HepG2 (cell line): ENCODE data around the gene IRAK2. TPM values are rescaled to one million over a fixed set of nuclear protein-coding genes. Genes with fewer than 3 reads are reported as not detected.

ENCODE experiments used
- ATAC-seq: fragments of 200-7000 bp; cut with Tn5 transposase; 3 replicates; pipeline ENCODE4 v1.9.1; 2020; ENCODE audit warnings: mild to moderate bottlenecking, moderate library complexity
- BruUV-seq: library from RNA; stranded (reverse); fragments of 400-500 nt; replicated peaks from 2 replicates; lab custom pipeline; 2021; lab: Mats Ljungman, UMichigan
- CTCF ChIA-PET: fragments of 300-600 bp; formaldehyde crosslinking; extraction: SDS; loops from one replicate; lab custom pipeline; 2021; ENCODE audit warnings: low total read pairs, inconsistent platforms, low intra/inter-chr PET ratio; lab: Yijun Ruan, JAX
- POLR2A ChIA-PET: fragments of 350-600 bp; sonication (Branson Sonifier 250); formaldehyde crosslinking; loops from one replicate; lab custom pipeline; 2020; ENCODE audit warnings: antibody characterized with exemption, inconsistent platforms; lab: Yijun Ruan, JAX
- DNase-seq: peaks from one replicate; pipeline ENCODE4 v3.0.0-alpha.2; 2015; ENCODE audit warnings: low spot score
- FAIRE-seq: peaks from 3 replicates; lab custom pipeline; 2011; peaks lifted over from hg19 to GRCh38; lab: Jason Lieb, UNC
- H2AFZ ChIP-seq: one replicate; pipeline ENCODE4 v1.6.1; 2011; ENCODE audit warnings: low read length, inconsistent platforms
- H3K27ac ChIP-seq: fragments of 300-600 bp; 3 replicates; pipeline ENCODE4 v1.8.0; 2011; ENCODE audit warnings: mixed run types, mild to moderate bottlenecking, mixed read lengths, low read length, inconsistent platforms; ENCODE audit not compliant: insufficient read depth; ENCODE audit errors: extremely low read length
- H3K27me3 ChIP-seq, 2 experiments: fragments of 200-600 bp in 1 of 2; 2 replicates in 1 of 2; 3 replicates in 1 of 2; pipeline versions ENCODE4 v1.6.0 to v1.8.0; 2011; ENCODE audit warnings: low read length in 2 of 2, mild to moderate bottlenecking in 2 of 2, moderate library complexity in 2 of 2, inconsistent platforms in 1 of 2; ENCODE audit not compliant: insufficient read depth in 2 of 2, control insufficient read depth in 1 of 2
- H3K36me3 ChIP-seq, 2 experiments: fragments of 200-600 bp in 1 of 2; replicated peaks in 1 of 2; 2 replicates in 1 of 2; 3 replicates in 1 of 2; pipeline versions ENCODE4 v1.5.1 to v1.8.0; 2011; ENCODE audit warnings: low read length in 2 of 2, inconsistent platforms in 1 of 2; ENCODE audit not compliant: insufficient read depth in 2 of 2, control insufficient read depth in 1 of 2
- H3K4me1 ChIP-seq: 2 replicates; pipeline ENCODE4 v1.5.1; 2012; ENCODE audit warnings: low read length, inconsistent platforms; ENCODE audit not compliant: insufficient read depth
- H3K4me2 ChIP-seq: 2 replicates; pipeline ENCODE4 v1.6.0; 2011; ENCODE audit warnings: low read depth, low read length, inconsistent platforms
- H3K4me3 ChIP-seq, 3 experiments: fragments of 200-600 bp in 1 of 3; sonication (generic), shearing (Covaris generic) in 1 of 3; replicated peaks in 1 of 3; 2 replicates each; pipeline ENCODE4 v1.5.1; 2011 to 2016; ENCODE audit warnings: low read length in 3 of 3, inconsistent platforms in 2 of 3, low read depth in 2 of 3, mild to moderate bottlenecking in 2 of 3, control low read depth in 1 of 3, mixed read lengths in 1 of 3; ENCODE audit not compliant: insufficient read depth in 1 of 3
- H3K79me2 ChIP-seq: one replicate; pipeline ENCODE4 v1.6.1; 2011; ENCODE audit warnings: low read length, inconsistent platforms; ENCODE audit not compliant: insufficient read depth
- H3K9ac ChIP-seq: 2 replicates; pipeline ENCODE4 v1.6.0; 2011; ENCODE audit warnings: mild to moderate bottlenecking, low read depth, low read length, inconsistent platforms; ENCODE audit not compliant: insufficient read depth
- H3K9me3 ChIP-seq: 2 replicates; pipeline ENCODE4 v1.5.1; 2012; ENCODE audit warnings: mild to moderate bottlenecking, low read length
- H4K20me1 ChIP-seq: 2 replicates; pipeline ENCODE4 v1.6.0; 2011; ENCODE audit warnings: inconsistent platforms, mild to moderate bottlenecking, low read length, moderate library complexity; ENCODE audit not compliant: insufficient read depth
- HMGXB3 ChIP-seq: sonication (generic); formaldehyde crosslinking; IDR thresholded peaks from 2 replicates; pipeline ENCODE4 v1.4.0; 2020; ENCODE audit warnings: missing genetic modification reagents, borderline replicate concordance
- RFX1 ChIP-seq: fragments of 450-650 bp; IDR thresholded peaks from 2 replicates; pipeline ENCODE4 v1.6.1; 2017
- SMC3 ChIP-seq: IDR thresholded peaks from 2 replicates; pipeline ENCODE4 v1.6.1; 2011; ENCODE audit warnings: low read length, improper control_type of control experiment
- SUZ12 ChIP-seq: fragments of 150-350 bp; IDR thresholded peaks from 2 replicates; pipeline ENCODE4 v1.6.1; 2014; ENCODE audit warnings: low read depth, low read length
- TMF1 ChIP-seq: sonication (generic); formaldehyde crosslinking; IDR thresholded peaks from 2 replicates; pipeline ENCODE4 v1.8.1; 2022; ENCODE audit warnings: low read depth, missing genetic modification reagents
- ZNF234 ChIP-seq: sonication (generic); formaldehyde crosslinking; conservative IDR thresholded peaks from 2 replicates; pipeline ENCODE4 v1.5.1; 2020; ENCODE audit warnings: mild to moderate bottlenecking, missing genetic modification reagents
- ZNF33B ChIP-seq: sonication (generic); formaldehyde crosslinking; IDR thresholded peaks from 2 replicates; pipeline ENCODE4 v1.5.1; 2020; ENCODE audit warnings: mild to moderate bottlenecking, missing genetic modification reagents
- ZNF616 ChIP-seq: sonication (generic); formaldehyde crosslinking; IDR thresholded peaks from 2 replicates; pipeline ENCODE4 v1.5.0; 2020; ENCODE audit warnings: low read depth, mild to moderate bottlenecking, missing genetic modification reagents
- ZNF7 ChIP-seq: IDR thresholded peaks from 2 replicates; pipeline ENCODE4 v1.6.1; 2016; ENCODE audit warnings: missing biosample characterization, missing genetic modification reagents
- ZNF883 ChIP-seq: sonication (generic); formaldehyde crosslinking; IDR thresholded peaks from 2 replicates; pipeline ENCODE4 v1.5.1; 2020; ENCODE audit warnings: mild to moderate bottlenecking, missing genetic modification reagents; ENCODE audit errors: not compliant biosample characterization
- WGBS: methylation state at CpG from one replicate; pipeline ENCODE4 v1.1.6; 2017; ENCODE audit warnings: low lambda C conversion rate; 5-methylcytosine and 5-hydroxymethylcytosine counted together
- in situ Hi-C: cut with HindIII; loops from 2 replicates; pipeline ENCODE4 v1.10.0; 2017; ENCODE audit warnings: low pct_unique_long_range_greater_than_20kb; ENCODE audit not compliant: extremely low pct_ligation_motif_present
- intact Hi-C: fragments of 100-400 bp; cut with micrococcal nuclease; formaldehyde crosslinking; loops from one replicate; pipeline ENCODE4 v1.10.0; 2022; ENCODE audit not compliant: unreplicated experiment
- polyA plus RNA-seq, 8 experiments: library from polyadenylated mRNA; depleted of rRNA in 3 of 8; stranded (reverse) in 7 of 8; unstranded in 1 of 8; fragments of >200 nt; fragmentation: Illumina TruSeq in 4 of 8; extraction: Trizol in 4 of 8; gene quantifications; 2 replicates each; pipeline versions ENCODE4 v1.2.1 to v1.2.3, GENCODE V29; 2011 to 2016; ENCODE audit warnings: low read depth in 4 of 8, missing spikeins in 1 of 8, mixed read lengths in 1 of 8; ENCODE audit not compliant: insufficient read depth in 1 of 8
- total RNA-seq, 5 experiments: library from RNA; depleted of rRNA; stranded (reverse); fragments of >200 nt; fragmentation: Illumina TruSeq; extraction: Trizol; gene quantifications; 2 replicates each; pipeline ENCODE4 v1.2.3, GENCODE V29; 2016; ENCODE audit warnings: low read depth in 1 of 5

IRAK2 gene
- total and polyA plus RNA-seq, 2 of the 13 experiments (the other 11 are each of a cell fraction or from before 2014, with no cell fraction given): 13.1 to 23.3 TPM

GRCh38 chr3:10137178-10137577 lies 27.5 kb upstream of the IRAK2 start:
- no peak overlapping the region for H3K4me2 ChIP-seq
- peaks cover 5% of the 10 kb centered on the region for H3K79me2 ChIP-seq
- DNase-seq (peak; percentile 22), FAIRE-seq (no peak), ATAC-seq (0 out of 3 replicates have a peak, but pooled peaks have one; percentile 6)
- H3K4me1 ChIP-seq: peaks cover 35% of the 10 kb centered on the region
- H4K20me1 ChIP-seq: no peaks in the 10 kb centered on the region
- no peaks in the 10 kb centered on the region for H3K36me3 ChIP-seq
- TF ChIP-seq RFX1: peak; percentile 25; the same call in 1 of the 2 replicates
- no peak for TF ChIP-seq SMC3
- peak; percentile 29; the same call in 1 of the 2 replicates for TF ChIP-seq ZNF7
- H3K27ac ChIP-seq: no peak overlapping the region
- ChIA-PET CTCF (no interaction called here), POLR2A (no interaction called here)
- H3K9ac ChIP-seq: no peak overlapping the region
- H3K9me3 ChIP-seq: no peaks in the 10 kb centered on the region
- in situ Hi-C loops: no loop called here
- intact Hi-C loops: no loop called here
- no TSS peak for BruUV-seq
- H2AFZ ChIP-seq: no peak overlapping the region
- H3K4me3 ChIP-seq: no peak overlapping the region
- H3K27me3 ChIP-seq: no peaks in the 10 kb centered on the region
- 24% methylated on average over 4 of the region's 4 CpGs for WGBS

- intact Hi-C loops: no loop called here
- peak overlapping the region; percentile 17 for H3K27ac ChIP-seq
- H2AFZ ChIP-seq: peak overlapping the region; percentile 37
- CTCF ChIA-PET: no interaction called here
- H3K4me3 ChIP-seq: peak overlapping the region in 1 of 3 experiments; percentile 89; a peak in 2 of 6 replicates
- FAIRE-seq (no peak), ATAC-seq (peak; percentile 9; the same call in 2 of the 3 replicates), DNase-seq (no peak)
- H3K4me2 ChIP-seq: peak overlapping the region; percentile 98
- peaks cover 29% of the 10 kb centered on the region for H4K20me1 ChIP-seq
- POLR2A ChIA-PET: interaction anchor here (0.6 to 3.0 kb wide), 20 partner anchors 11 to 410 kb away, joined by 3 to 23 read pairs (median 5); partner anchors contain the start of genes BRPF1, CRELD1, FANCD2 and IRAK2
- H3K79me2 ChIP-seq: peaks cover 40% of the 10 kb centered on the region
- no peaks in the 10 kb centered on the region for H3K36me3 ChIP-seq
- H3K27me3 ChIP-seq: no peaks in the 10 kb centered on the region
- BruUV-seq: TSS peak; percentile 71
- no peaks in the 10 kb centered on the region for H3K9me3 ChIP-seq
- in situ Hi-C loops: no loop called here
- peaks cover 69% of the 10 kb centered on the region for H3K4me1 ChIP-seq
- WGBS: 71% methylated on average over 23 of the region's 23 CpGs
- peak overlapping the region; percentile 89 for H3K9ac ChIP-seq
- 0 out of 2 replicates have a peak, but pooled peaks have one; percentile 16 for TF ChIP-seq ZNF234
- 0 out of 2 replicates have a peak, but pooled peaks have one; percentile 4 for TF ChIP-seq TMF1 (CRISPR knock-in tag)
- TF ChIP-seq ZNF616 (CRISPR knock-in tag): 0 out of 2 replicates have a peak, but pooled peaks have one; percentile 4
- TF ChIP-seq ZNF883 (CRISPR knock-in tag): peak; percentile 8
- TF ChIP-seq HMGXB3: 0 out of 2 replicates have a peak, but pooled peaks have one; percentile 1
- TF ChIP-seq SUZ12: no peak
- 0 out of 2 replicates have a peak, but pooled peaks have one; percentile 20 for TF ChIP-seq ZNF33B
These were observed 23.6 kb upstream of the IRAK2 start for GRCh38 chr3:10140996-10141546.
